Nasal cavity respiratory epithelium epithelial cell of viscerocranial mucosa (primary cell): ENCODE data around the gene DPH3. TPM values are rescaled to one million over a fixed set of nuclear protein-coding genes. Genes with fewer than 3 reads are reported as not detected.

Experiments used
- total RNA-seq: library from RNA; depleted of rRNA; stranded (reverse); fragments of >200 nt; gene quantifications from 2 replicates; pipeline ENCODE4 v1.2.3, GENCODE V29; 2014

The DPH3 gene
- total RNA-seq, result 20.2 and 23.3 TPM in 2 replicates

DNA sequence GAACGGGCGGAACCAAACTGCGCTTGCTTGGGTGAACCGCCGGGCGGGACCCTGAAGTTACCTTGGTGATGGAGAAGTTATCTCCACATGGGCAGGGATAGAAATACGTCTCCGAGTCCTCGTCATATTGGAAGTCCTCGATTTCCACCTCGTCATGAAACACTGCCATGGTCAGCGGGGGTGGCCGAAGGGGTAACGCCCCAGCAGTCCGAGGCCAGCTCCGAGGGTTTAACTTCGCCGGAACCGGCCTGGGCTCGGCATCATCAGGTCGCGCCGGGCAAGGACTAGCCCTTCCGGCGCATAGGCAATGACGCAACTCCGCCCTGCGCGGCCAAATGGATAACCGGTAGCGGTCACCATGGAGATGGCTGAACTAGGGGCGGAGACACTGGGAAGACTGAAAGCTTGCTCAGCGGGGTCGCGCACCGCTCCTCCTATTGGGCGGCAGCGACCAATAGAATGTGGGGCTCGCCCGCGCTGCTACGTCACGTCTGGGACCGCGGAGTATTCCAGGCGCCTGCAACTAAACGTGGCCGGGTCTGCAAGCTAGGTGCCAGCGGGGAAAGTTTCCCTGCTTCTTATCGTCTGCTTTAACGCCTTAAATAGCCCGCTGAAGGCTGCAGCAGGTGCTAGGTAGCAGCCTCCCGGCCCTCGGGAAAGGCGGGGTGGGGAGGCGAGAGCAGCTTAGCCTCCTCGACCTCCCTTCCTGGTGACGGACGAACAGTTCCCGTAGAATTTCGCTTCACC, at the start of gene DPH3, which contains the start of gene OXNAD1:
DPH3 (minus strand) TSS at position 236 of the 747 bp plus-strand sequence; CDS start at position 169, 67 bp downstream.
OXNAD1 (plus strand) TSS at position 505 of the 747 bp plus-strand sequence. CDS start 5,741 bp downstream, outside the sequence.

Other genes with a start within 250 kb of the DPH3 start
- 0.07 and 0.34 TPM in 2 replicates for gene GALNT15, start 90.3 kb downstream of the DPH3 start, total RNA-seq
- gene OXNAD1, start 269 bp upstream of the DPH3 start, total RNA-seq, result 24.4 and 25.6 TPM in 2 replicates
- gene RFTN1, start 248.8 kb upstream of the DPH3 start, total RNA-seq, result 14.7 and 22.1 TPM in 2 replicates